Amygdala (tissue), 56 donors: ENCODE data around the gene FMN1.

Source experiments
- DNase-seq, 56 donors: peaks; one replicate each; lab custom pipeline; 2025; lab: John Stamatoyannopoulos, UW

FMN1 gene

GRCh38 chr15:33157371-33158037 lies 37.0 kb downstream of the FMN1 start:
- DNase-seq: no peak

GRCh38 chr15:33155691-33156420 lies 38.7 kb downstream of the FMN1 start:
- no peak for DNase-seq

GRCh38 chr15:33154351-33155166 lies 40.0 kb downstream of the FMN1 start:
- DNase-seq: peak in 18 of 56 donors; percentile 4 to 43 (median 21)

GRCh38 chr15:33153548-33153947 lies 41.0 kb downstream of the FMN1 start:
- no peak for DNase-seq

GRCh38 chr15:33152502-33153109 lies 41.9 kb downstream of the FMN1 start:
- peak in 1 of 56 donors; percentile 20 for DNase-seq

GRCh38 chr15:33150971-33151370 lies 43.5 kb downstream of the FMN1 start:
- DNase-seq: no peak

GRCh38 chr15:33150431-33150941 lies 44.0 kb downstream of the FMN1 start:
- DNase-seq: no peak

GRCh38 chr15:33149919-33150318 lies 44.6 kb downstream of the FMN1 start:
- no peak for DNase-seq

GRCh38 chr15:33148129-33148751 lies 46.3 kb downstream of the FMN1 start:
- DNase-seq: no peak

GRCh38 chr15:33146051-33146450 lies 48.5 kb downstream of the FMN1 start:
- no peak for DNase-seq

- no peak for DNase-seq
These were observed 49.1 kb downstream of the FMN1 start for GRCh38 chr15:33145447-33145846.

- DNase-seq: no peak
These were observed 51.8 kb downstream of the FMN1 start for GRCh38 chr15:33142708-33143107.

- no peak for DNase-seq
These were observed 56.5 kb downstream of the FMN1 start for GRCh38 chr15:33138000-33138399.

GRCh38 chr15:33137101-33137500 lies 57.4 kb downstream of the FMN1 start:
- DNase-seq: no peak

GRCh38 chr15:33136353-33136752 lies 58.2 kb downstream of the FMN1 start:
- DNase-seq: no peak

GRCh38 chr15:33135355-33135781 lies 59.1 kb downstream of the FMN1 start:
- peak in 2 of 56 donors; percentile 18 to 28 for DNase-seq

GRCh38 chr15:33132722-33133345 lies 61.7 kb downstream of the FMN1 start:
- peak in 3 of 56 donors; percentile 5 to 18 (median 11) for DNase-seq

- DNase-seq: no peak
These were observed 62.3 kb downstream of the FMN1 start for GRCh38 chr15:33132233-33132580.

- no peak for DNase-seq
These were observed 62.8 kb downstream of the FMN1 start for GRCh38 chr15:33131552-33132232.
